GM23338 (cell line): Measurements from ENCODE around the gene ZBTB46. TPM values are rescaled to one million over a fixed set of nuclear protein-coding genes. Genes with fewer than 3 reads are reported as not detected.
A peak's percentile ranks its signal among the peaks of the same experiment; 100 is the strongest.

ENCODE experiments used
- ATAC-seq: fragments of 200-7000 bp; cut with Tn5 transposase; 3 replicates; pipeline ENCODE4 v1.9.1; 2020
- DNase-seq: peaks from one replicate; pipeline ENCODE4 v3.0.0-alpha.2; 2015; ENCODE audit warnings: low spot score
- H2AFZ ChIP-seq: fragments of 200-600 bp; sonication (generic); 2 replicates; pipeline ENCODE4 v1.8.0; 2016; ENCODE audit warnings: antibody characterized with exemption, mild to moderate bottlenecking, moderate library complexity
- H3F3A ChIP-seq: fragments of 200-600 bp; sonication (generic); replicated peaks from 2 replicates; pipeline ENCODE4 v1.8.0; 2017; ENCODE audit warnings: antibody characterized with exemption, mixed run types, low read depth
- H3K27ac ChIP-seq: fragments of 200-600 bp; sonication (generic); 2 replicates; pipeline ENCODE4 v1.6.1; 2016; ENCODE audit warnings: low read depth
- H3K27me3 ChIP-seq: fragments of 200-600 bp; sonication (generic); 2 replicates; pipeline ENCODE4 v1.8.0; 2016; ENCODE audit warnings: mild to moderate bottlenecking, mixed run types, moderate library complexity; ENCODE audit not compliant: insufficient read depth
- H3K36me3 ChIP-seq: fragments of 200-600 bp; sonication (generic); 2 replicates; pipeline ENCODE4 v1.8.0; 2016; ENCODE audit warnings: mild to moderate bottlenecking; ENCODE audit not compliant: insufficient read depth
- H3K4me1 ChIP-seq: fragments of 200-600 bp; sonication (generic); 2 replicates; pipeline ENCODE4 v1.8.0; 2016; ENCODE audit warnings: mild to moderate bottlenecking, moderate library complexity; ENCODE audit not compliant: insufficient read depth
- H3K4me2 ChIP-seq: fragments of 200-600 bp; sonication (generic); 2 replicates; pipeline ENCODE4 v1.7.1; 2017; ENCODE audit warnings: mixed run types
- H3K4me3 ChIP-seq: fragments of 200-600 bp; sonication (generic); 2 replicates; pipeline ENCODE4 v1.6.1; 2016; ENCODE audit warnings: mixed run types
- H3K79me2 ChIP-seq: fragments of 200-600 bp; sonication (generic); replicated peaks from 2 replicates; pipeline ENCODE4 v1.8.0; 2017; ENCODE audit warnings: mild to moderate bottlenecking; ENCODE audit not compliant: insufficient read depth
- H3K9me2 ChIP-seq: fragments of 200-600 bp; sonication (generic); 2 replicates; pipeline ENCODE4 v1.8.0; 2017; ENCODE audit not compliant: insufficient read depth
- H4K20me1 ChIP-seq: fragments of 200-600 bp; sonication (generic); replicated peaks from 2 replicates; pipeline ENCODE4 v1.8.0; 2017; ENCODE audit warnings: mild to moderate bottlenecking; ENCODE audit not compliant: insufficient read depth
- H3K27ac Mint-ChIP-seq: 2 replicates; pipeline ENCODE4 v1.8.0; 2020; ENCODE audit warnings: inconsistent platforms, mild to moderate bottlenecking, moderate library complexity, mixed read lengths
- H3K27me3 Mint-ChIP-seq: 3 replicates; pipeline ENCODE4 v1.8.0; 2022; ENCODE audit warnings: low read depth, mild to moderate bottlenecking, moderate library complexity, mixed read lengths, inconsistent platforms; ENCODE audit not compliant: insufficient read depth, poor library complexity
- H3K36me3 Mint-ChIP-seq: 3 replicates; pipeline ENCODE4 v1.8.0; 2021; ENCODE audit warnings: low read depth, mild to moderate bottlenecking, inconsistent platforms, moderate library complexity, mixed read lengths
- H3K4me1 Mint-ChIP-seq: 3 replicates; pipeline ENCODE4 v1.8.0; 2020; ENCODE audit warnings: mild to moderate bottlenecking, inconsistent platforms, mixed read lengths
- H3K4me3 Mint-ChIP-seq: 3 replicates; pipeline ENCODE4 v1.8.0; 2021; ENCODE audit warnings: moderate library complexity, mild to moderate bottlenecking, inconsistent platforms, mixed read lengths
- H3K9me3 Mint-ChIP-seq: 3 replicates; pipeline ENCODE4 v1.8.0; 2020; ENCODE audit warnings: moderate library complexity, mild to moderate bottlenecking, inconsistent platforms, mixed read lengths
- CREB1 ChIP-seq: fragments of 250-450 bp; sonication (Bioruptor Pico); IDR thresholded peaks from 2 replicates; pipeline ENCODE4 v1.5.0; 2020; ENCODE audit warnings: low read depth, mild to moderate bottlenecking, moderate library complexity
- EZH2 ChIP-seq: fragments of 200-600 bp; sonication (generic); IDR thresholded peaks from one replicate; pipeline ENCODE4 v1.8.0; 2017; ENCODE audit warnings: antibody characterized with exemption, mild to moderate bottlenecking, low read depth; ENCODE audit not compliant: unreplicated experiment
- EZH2phosphoT487 ChIP-seq: fragments of 200-600 bp; sonication (generic); IDR thresholded peaks from one replicate; pipeline ENCODE4 v1.8.1; 2018; ENCODE audit warnings: antibody characterized with exemption; ENCODE audit not compliant: unreplicated experiment
- JUNB ChIP-seq: IDR thresholded peaks from one replicate; pipeline ENCODE4 v1.6.1; 2016; ENCODE audit warnings: antibody characterized with exemption; ENCODE audit not compliant: unreplicated experiment
- POLR2AphosphoS5 ChIP-seq: IDR thresholded peaks from 2 replicates; pipeline ENCODE4 v1.6.1; 2016; ENCODE audit warnings: antibody characterized with exemption, low read depth
- STAT1 ChIP-seq: IDR thresholded peaks from one replicate; pipeline ENCODE4 v1.6.1; 2016; ENCODE audit warnings: antibody characterized with exemption; ENCODE audit not compliant: unreplicated experiment
- ZNF114 ChIP-seq: fragments of 250-450 bp; sonication (Bioruptor Pico); IDR thresholded peaks from 2 replicates; pipeline ENCODE4 v1.5.0; 2020; ENCODE audit warnings: mild to moderate bottlenecking, moderate library complexity
- ZNF331 ChIP-seq: fragments of 250-450 bp; sonication (Bioruptor Pico); IDR thresholded peaks from 2 replicates; pipeline ENCODE4 v1.5.0; 2020; ENCODE audit warnings: low read depth, mild to moderate bottlenecking, moderate library complexity
- polyA plus RNA-seq: library from polyadenylated mRNA; unstranded; fragments of >200 nt; fragmentation: Nextera tagmentation; extraction: Ambion mirVana; gene quantifications from 2 replicates; pipeline ENCODE4 v1.2.1, GENCODE V29; 2016
- total RNA-seq: library from RNA; depleted of rRNA; stranded (reverse); fragments of >200 nt; shearing (Covaris generic); gene quantifications from 2 replicates; pipeline ENCODE4 v1.2.3, GENCODE V29; 2014
- TF ChIP-seq, protein P1 (sequence below): IDR thresholded peaks from one replicate; pipeline ENCODE4 v1.6.1; 2018; ENCODE audit warnings: antibody characterized with exemption; ENCODE audit not compliant: unreplicated experiment
- TF ChIP-seq, protein P2 (sequence below): IDR thresholded peaks from 2 replicates; pipeline ENCODE4 v1.6.1; 2016; ENCODE audit warnings: antibody characterized with exemption

The ZBTB46 gene
- total and polyA plus RNA-seq, 2 experiments from 2014 or later, result 3.2 to 26.9 TPM

- H3K27ac ChIP-seq, result no peak overlapping the region
- H3K4me3 Mint-ChIP-seq, result no peak overlapping the region; the same call in 2 of the 3 replicates
- H3K27me3 Mint-ChIP-seq, result peaks cover 18% of the 10 kb centered on the region
Observed at GRCh38 chr20:63837479-63837878, 6.4 kb upstream of the ZBTB46 start.

DNA sequence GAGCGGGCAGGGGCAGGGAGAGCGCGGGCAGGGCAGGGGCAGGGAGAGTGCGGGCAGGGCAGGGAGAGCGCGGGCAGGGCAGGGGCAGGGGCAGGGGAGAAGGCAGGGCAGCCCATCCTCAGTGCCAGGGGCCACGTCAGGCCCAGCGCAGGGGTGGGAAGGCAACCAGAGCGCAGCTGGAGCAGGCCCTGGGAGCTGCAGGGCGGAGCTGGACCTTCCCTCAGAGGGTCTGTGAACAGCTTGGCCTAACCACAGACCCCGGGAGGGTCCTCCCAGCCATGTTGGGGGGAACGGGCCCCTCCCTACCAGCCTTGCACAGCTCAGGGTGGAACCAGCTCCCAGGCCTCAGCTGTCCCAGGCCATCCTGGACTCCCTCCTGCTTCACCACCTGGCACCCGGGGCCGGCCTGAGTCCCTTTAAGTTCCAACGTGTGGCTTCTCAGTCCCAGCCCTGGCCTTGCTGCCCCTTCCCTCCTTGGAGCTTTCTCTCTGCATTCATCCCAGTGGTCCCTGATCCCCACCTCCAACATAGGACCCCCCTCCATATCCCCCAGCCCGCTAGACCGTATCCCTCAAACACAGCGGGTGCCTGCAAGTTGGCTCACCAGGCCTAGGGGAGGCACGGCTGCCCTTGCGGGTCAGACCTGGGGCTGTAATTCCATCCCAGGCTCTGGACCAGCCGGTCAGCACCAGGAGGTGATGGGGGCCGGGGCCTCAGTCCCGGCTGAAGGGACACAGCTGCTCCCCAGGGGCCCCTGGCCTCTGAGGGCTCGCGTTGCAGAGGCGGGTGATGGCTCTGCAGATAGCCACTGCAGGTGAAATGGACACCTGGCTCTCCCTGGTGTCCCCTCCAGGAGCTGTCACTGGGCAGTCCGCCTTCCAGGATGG lies 5.6 kb upstream of the ZBTB46 start:
- ATAC-seq (no peak), DNase-seq (no peak)
- Histone ChIP-seq H3K9me2 (no peaks in the 10 kb centered on the region), H3K4me3 (no peak overlapping the region), H4K20me1 (no peaks in the 10 kb centered on the region), H3F3A (0 out of 2 replicates have a peak, but pooled peaks cover 12% of the 10 kb centered on the region), H3K4me2 (no peak overlapping the region), H3K27ac (no peak overlapping the region), H3K79me2 (no peaks in the 10 kb centered on the region), H2AFZ (no peak overlapping the region), H3K4me1 (peaks cover 21% of the 10 kb centered on the region; the same call in 1 of the 2 replicates), H3K36me3 (no peaks in the 10 kb centered on the region), H3K27me3 (peaks cover 25% of the 10 kb centered on the region)
- no peak overlapping the region for H3K27ac Mint-ChIP-seq
- peaks cover 27% of the 10 kb centered on the region for H3K4me1 Mint-ChIP-seq
- H3K36me3 Mint-ChIP-seq, result no peaks in the 10 kb centered on the region
- H3K4me3 Mint-ChIP-seq, result no peak overlapping the region
- H3K27me3 Mint-ChIP-seq, result peaks cover 19% of the 10 kb centered on the region
- no peaks in the 10 kb centered on the region for H3K9me3 Mint-ChIP-seq
- TF ChIP-seq POLR2AphosphoS5, result no peak
- no peak for TF ChIP-seq ZNF331 (CRISPR knock-in tag)
- TF ChIP-seq, protein P1, sequence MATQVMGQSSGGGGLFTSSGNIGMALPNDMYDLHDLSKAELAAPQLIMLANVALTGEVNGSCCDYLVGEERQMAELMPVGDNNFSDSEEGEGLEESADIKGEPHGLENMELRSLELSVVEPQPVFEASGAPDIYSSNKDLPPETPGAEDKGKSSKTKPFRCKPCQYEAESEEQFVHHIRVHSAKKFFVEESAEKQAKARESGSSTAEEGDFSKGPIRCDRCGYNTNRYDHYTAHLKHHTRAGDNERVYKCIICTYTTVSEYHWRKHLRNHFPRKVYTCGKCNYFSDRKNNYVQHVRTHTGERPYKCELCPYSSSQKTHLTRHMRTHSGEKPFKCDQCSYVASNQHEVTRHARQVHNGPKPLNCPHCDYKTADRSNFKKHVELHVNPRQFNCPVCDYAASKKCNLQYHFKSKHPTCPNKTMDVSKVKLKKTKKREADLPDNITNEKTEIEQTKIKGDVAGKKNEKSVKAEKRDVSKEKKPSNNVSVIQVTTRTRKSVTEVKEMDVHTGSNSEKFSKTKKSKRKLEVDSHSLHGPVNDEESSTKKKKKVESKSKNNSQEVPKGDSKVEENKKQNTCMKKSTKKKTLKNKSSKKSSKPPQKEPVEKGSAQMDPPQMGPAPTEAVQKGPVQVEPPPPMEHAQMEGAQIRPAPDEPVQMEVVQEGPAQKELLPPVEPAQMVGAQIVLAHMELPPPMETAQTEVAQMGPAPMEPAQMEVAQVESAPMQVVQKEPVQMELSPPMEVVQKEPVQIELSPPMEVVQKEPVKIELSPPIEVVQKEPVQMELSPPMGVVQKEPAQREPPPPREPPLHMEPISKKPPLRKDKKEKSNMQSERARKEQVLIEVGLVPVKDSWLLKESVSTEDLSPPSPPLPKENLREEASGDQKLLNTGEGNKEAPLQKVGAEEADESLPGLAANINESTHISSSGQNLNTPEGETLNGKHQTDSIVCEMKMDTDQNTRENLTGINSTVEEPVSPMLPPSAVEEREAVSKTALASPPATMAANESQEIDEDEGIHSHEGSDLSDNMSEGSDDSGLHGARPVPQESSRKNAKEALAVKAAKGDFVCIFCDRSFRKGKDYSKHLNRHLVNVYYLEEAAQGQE, result no peak
- TF ChIP-seq ZNF114 (CRISPR knock-in tag), result no peak
- TF ChIP-seq JUNB, result no peak
- no peak for TF ChIP-seq EZH2phosphoT487

More at GRCh38 chr20:63837479-63837878, 6.4 kb upstream of the ZBTB46 start:
- Histone ChIP-seq H3F3A (0 out of 2 replicates have a peak, but pooled peaks cover 11% of the 10 kb centered on the region), H3K9me2 (no peaks in the 10 kb centered on the region), H3K36me3 (no peaks in the 10 kb centered on the region), H3K4me3 (no peak overlapping the region), H3K79me2 (no peaks in the 10 kb centered on the region), H3K4me1 (peaks cover 21% of the 10 kb centered on the region; the same call in 1 of the 2 replicates), H2AFZ (no peak overlapping the region), H3K27me3 (peaks cover 18% of the 10 kb centered on the region), H4K20me1 (no peaks in the 10 kb centered on the region), H3K4me2 (no peak overlapping the region)
- no peaks in the 10 kb centered on the region for H3K36me3 Mint-ChIP-seq
- H3K9me3 Mint-ChIP-seq, result no peaks in the 10 kb centered on the region
- DNase-seq, result no peak
- H3K27ac Mint-ChIP-seq, result 0 out of 2 replicates have a peak overlapping the region, but pooled peaks have one; percentile 12
- peaks cover 27% of the 10 kb centered on the region for H3K4me1 Mint-ChIP-seq
- no peak for TF ChIP-seq EZH2
- TF ChIP-seq STAT1, result no peak
- TF ChIP-seq, protein P1, result no peak
- TF ChIP-seq ZNF114 (CRISPR knock-in tag), result no peak
- TF ChIP-seq CREB1, result no peak
- no peak for TF ChIP-seq EZH2phosphoT487
- no peak for TF ChIP-seq ZNF331 (CRISPR knock-in tag)
- TF ChIP-seq, protein P2, sequence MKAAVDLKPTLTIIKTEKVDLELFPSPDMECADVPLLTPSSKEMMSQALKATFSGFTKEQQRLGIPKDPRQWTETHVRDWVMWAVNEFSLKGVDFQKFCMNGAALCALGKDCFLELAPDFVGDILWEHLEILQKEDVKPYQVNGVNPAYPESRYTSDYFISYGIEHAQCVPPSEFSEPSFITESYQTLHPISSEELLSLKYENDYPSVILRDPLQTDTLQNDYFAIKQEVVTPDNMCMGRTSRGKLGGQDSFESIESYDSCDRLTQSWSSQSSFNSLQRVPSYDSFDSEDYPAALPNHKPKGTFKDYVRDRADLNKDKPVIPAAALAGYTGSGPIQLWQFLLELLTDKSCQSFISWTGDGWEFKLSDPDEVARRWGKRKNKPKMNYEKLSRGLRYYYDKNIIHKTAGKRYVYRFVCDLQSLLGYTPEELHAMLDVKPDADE, result no peak
- TF ChIP-seq JUNB, result no peak
- ATAC-seq, result no peak
